Astrocyte (in vitro differentiated cells and primary cell): Measurements from ENCODE around the gene FBXW7. TPM values are rescaled to one million over a fixed set of nuclear protein-coding genes. Genes with fewer than 3 reads are reported as not detected.

Experiments used
- DNase-seq: peaks from one replicate; pipeline ENCODE4 v3.0.0-alpha.2; 2010; ENCODE audit warnings: low read depth
- FAIRE-seq: peaks from 2 replicates; lab custom pipeline; 2011; peaks lifted over from hg19 to GRCh38; lab: Jason Lieb, UNC
- H2AFZ ChIP-seq: 2 replicates; pipeline ENCODE4 v1.6.0; 2012; ENCODE audit warnings: low read depth, low read length, inconsistent platforms
- H3K27ac ChIP-seq: 2 replicates; pipeline ENCODE4 v1.5.1; 2011; ENCODE audit warnings: low read depth, low read length, inconsistent platforms
- H3K27me3 ChIP-seq: 2 replicates; pipeline ENCODE4 v1.6.0; 2011; ENCODE audit warnings: low read length, inconsistent platforms; ENCODE audit not compliant: insufficient read depth
- H3K36me3 ChIP-seq: 2 replicates; pipeline ENCODE4 v1.5.1; 2011; ENCODE audit warnings: low read length, inconsistent platforms; ENCODE audit not compliant: insufficient read depth
- H3K4me1 ChIP-seq: 2 replicates; pipeline ENCODE4 v1.5.1; 2011; ENCODE audit warnings: low read length, inconsistent platforms; ENCODE audit not compliant: insufficient read depth
- H3K4me2 ChIP-seq: 2 replicates; pipeline ENCODE4 v1.6.0; 2012; ENCODE audit warnings: low read length, inconsistent platforms
- H3K4me3 ChIP-seq: 2 replicates; pipeline ENCODE4 v1.5.1; 2011; ENCODE audit warnings: low read depth, mild to moderate bottlenecking, low read length, inconsistent platforms; ENCODE audit not compliant: insufficient read depth
- H3K79me2 ChIP-seq: 2 replicates; pipeline ENCODE4 v1.6.0; 2012; ENCODE audit warnings: mild to moderate bottlenecking, low read length, inconsistent platforms; ENCODE audit not compliant: insufficient read depth
- H3K9ac ChIP-seq: 2 replicates; pipeline ENCODE4 v1.6.0; 2012; ENCODE audit warnings: mild to moderate bottlenecking, low read length, inconsistent platforms
- H3K9me3 ChIP-seq: 2 replicates; pipeline ENCODE4 v1.5.1; 2012; ENCODE audit warnings: low read depth, mild to moderate bottlenecking, low read length, inconsistent platforms; ENCODE audit not compliant: insufficient read depth
- H4K20me1 ChIP-seq: 2 replicates; pipeline ENCODE4 v1.6.0; 2012; ENCODE audit warnings: low read length, inconsistent platforms; ENCODE audit not compliant: insufficient read depth
- H3K27ac Mint-ChIP-seq: one replicate; pipeline ENCODE4 v1.8.0; 2021; ENCODE audit warnings: mild to moderate bottlenecking, mixed read lengths; ENCODE audit not compliant: unreplicated experiment
- H3K27me3 Mint-ChIP-seq: one replicate; pipeline ENCODE4 v1.8.0; 2021; ENCODE audit warnings: low read depth, mixed read lengths; ENCODE audit not compliant: unreplicated experiment
- H3K36me3 Mint-ChIP-seq: one replicate; pipeline ENCODE4 v1.8.0; 2021; ENCODE audit warnings: low read depth, mixed read lengths; ENCODE audit not compliant: unreplicated experiment
- H3K4me1 Mint-ChIP-seq: one replicate; pipeline ENCODE4 v1.8.0; 2021; ENCODE audit warnings: low read depth, mixed read lengths; ENCODE audit not compliant: unreplicated experiment
- H3K4me3 Mint-ChIP-seq: one replicate; pipeline ENCODE4 v1.8.0; 2021; ENCODE audit warnings: mild to moderate bottlenecking, moderate library complexity, mixed read lengths; ENCODE audit not compliant: unreplicated experiment
- H3K9me3 Mint-ChIP-seq: one replicate; pipeline ENCODE4 v1.8.0; 2021; ENCODE audit warnings: mild to moderate bottlenecking, mixed read lengths; ENCODE audit not compliant: unreplicated experiment
- EZH2 ChIP-seq: IDR thresholded peaks from 2 replicates; pipeline ENCODE4 v1.6.1; 2012; ENCODE audit warnings: mild to moderate bottlenecking, low read length, inconsistent platforms; ENCODE audit not compliant: insufficient read depth
- total RNA-seq: library from RNA; stranded (reverse); gene quantifications from 2 replicates; pipeline ENCODE4 v1.2.1, GENCODE V29; 2021
- TF ChIP-seq, protein P1 (sequence below): IDR thresholded peaks from 2 replicates; pipeline ENCODE4 v1.5.1; 2011; ENCODE audit warnings: low read depth, mild to moderate bottlenecking, inconsistent platforms, low read length, moderate library complexity; ENCODE audit not compliant: insufficient read depth

The FBXW7 gene
- total RNA-seq, 1 donor from 2014 or later = 34.7 TPM

DNA sequence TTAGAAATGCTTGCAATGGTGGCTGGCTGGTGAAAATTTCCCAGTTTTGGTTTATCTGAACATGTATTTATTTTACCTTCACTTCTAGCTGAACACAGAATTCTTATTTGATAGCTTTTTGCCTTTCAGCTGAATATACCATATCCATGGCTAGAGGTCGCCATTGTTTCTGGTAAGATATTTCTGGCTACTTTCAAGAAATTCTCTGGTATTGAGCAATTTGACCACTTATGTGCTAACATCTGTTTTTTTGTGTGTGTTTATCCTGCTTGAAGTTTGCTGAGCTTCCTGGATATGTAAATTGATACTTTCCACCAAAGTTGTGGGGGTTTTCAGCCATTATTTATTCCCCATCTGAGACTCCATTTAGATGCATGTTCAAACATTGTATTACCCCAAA is 75.4 kb downstream of the FBXW7 start:
- no peak overlapping the region for H3K9ac ChIP-seq
- H3K27me3 Mint-ChIP-seq = no peaks in the 10 kb centered on the region
- peaks cover 49% of the 10 kb centered on the region for H3K79me2 ChIP-seq
- H3K4me1 ChIP-seq = peaks cover 3% of the 10 kb centered on the region
- H3K27me3 ChIP-seq = no peaks in the 10 kb centered on the region
- FAIRE-seq (no peak), DNase-seq (peak; percentile 59)
- H3K4me3 Mint-ChIP-seq = no peak overlapping the region
- H3K4me1 Mint-ChIP-seq = peaks cover 36% of the 10 kb centered on the region
- TF ChIP-seq, protein P1, sequence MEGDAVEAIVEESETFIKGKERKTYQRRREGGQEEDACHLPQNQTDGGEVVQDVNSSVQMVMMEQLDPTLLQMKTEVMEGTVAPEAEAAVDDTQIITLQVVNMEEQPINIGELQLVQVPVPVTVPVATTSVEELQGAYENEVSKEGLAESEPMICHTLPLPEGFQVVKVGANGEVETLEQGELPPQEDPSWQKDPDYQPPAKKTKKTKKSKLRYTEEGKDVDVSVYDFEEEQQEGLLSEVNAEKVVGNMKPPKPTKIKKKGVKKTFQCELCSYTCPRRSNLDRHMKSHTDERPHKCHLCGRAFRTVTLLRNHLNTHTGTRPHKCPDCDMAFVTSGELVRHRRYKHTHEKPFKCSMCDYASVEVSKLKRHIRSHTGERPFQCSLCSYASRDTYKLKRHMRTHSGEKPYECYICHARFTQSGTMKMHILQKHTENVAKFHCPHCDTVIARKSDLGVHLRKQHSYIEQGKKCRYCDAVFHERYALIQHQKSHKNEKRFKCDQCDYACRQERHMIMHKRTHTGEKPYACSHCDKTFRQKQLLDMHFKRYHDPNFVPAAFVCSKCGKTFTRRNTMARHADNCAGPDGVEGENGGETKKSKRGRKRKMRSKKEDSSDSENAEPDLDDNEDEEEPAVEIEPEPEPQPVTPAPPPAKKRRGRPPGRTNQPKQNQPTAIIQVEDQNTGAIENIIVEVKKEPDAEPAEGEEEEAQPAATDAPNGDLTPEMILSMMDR = peak; percentile 11
- no peak for TF ChIP-seq EZH2
- H3K9me3 ChIP-seq = no peaks in the 10 kb centered on the region
- H4K20me1 ChIP-seq = peaks cover 9% of the 10 kb centered on the region
- H3K36me3 ChIP-seq = no peaks in the 10 kb centered on the region
- H3K27ac Mint-ChIP-seq = peak overlapping the region; percentile 4
- H3K4me2 ChIP-seq = no peak overlapping the region
- no peak overlapping the region for H3K27ac ChIP-seq
- no peak overlapping the region for H3K4me3 ChIP-seq
- H3K9me3 Mint-ChIP-seq = no peaks in the 10 kb centered on the region
- H2AFZ ChIP-seq = no peak overlapping the region
- no peaks in the 10 kb centered on the region for H3K36me3 Mint-ChIP-seq

DNA sequence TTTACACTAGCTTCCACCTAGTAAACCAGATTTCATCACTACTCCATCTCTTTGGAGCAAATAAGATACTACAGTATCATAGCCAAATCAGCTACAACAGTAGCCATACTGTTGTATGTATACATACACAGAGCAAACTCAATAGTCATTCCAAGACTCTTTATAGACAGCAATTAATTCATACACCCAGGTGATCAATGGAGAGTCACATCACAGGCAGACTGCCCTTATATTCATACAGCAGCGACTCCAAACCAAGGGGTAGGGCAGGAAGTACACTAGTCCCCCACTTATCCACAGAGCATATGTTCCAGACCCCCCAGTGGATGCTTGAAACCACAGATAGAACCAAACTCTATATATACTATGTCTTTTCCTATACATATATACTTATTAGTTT is 76.6 kb downstream of the FBXW7 start:
- Mint-ChIP-seq H3K27me3 (no peaks in the 10 kb centered on the region), H3K4me1 (peaks cover 36% of the 10 kb centered on the region), H3K27ac (no peak overlapping the region), H3K9me3 (no peaks in the 10 kb centered on the region), H3K36me3 (no peaks in the 10 kb centered on the region), H3K4me3 (no peak overlapping the region)
- Histone ChIP-seq H2AFZ (no peak overlapping the region), H3K4me1 (peaks cover 3% of the 10 kb centered on the region), H3K27ac (no peak overlapping the region), H3K4me3 (no peak overlapping the region), H4K20me1 (peaks cover 16% of the 10 kb centered on the region), H3K9ac (no peak overlapping the region), H3K4me2 (no peak overlapping the region), H3K36me3 (no peaks in the 10 kb centered on the region), H3K27me3 (no peaks in the 10 kb centered on the region), H3K79me2 (peaks cover 54% of the 10 kb centered on the region), H3K9me3 (no peaks in the 10 kb centered on the region)
- TF ChIP-seq, protein P1 = no peak
- TF ChIP-seq EZH2 = no peak
- FAIRE-seq = no peak
- no peak for DNase-seq

DNA sequence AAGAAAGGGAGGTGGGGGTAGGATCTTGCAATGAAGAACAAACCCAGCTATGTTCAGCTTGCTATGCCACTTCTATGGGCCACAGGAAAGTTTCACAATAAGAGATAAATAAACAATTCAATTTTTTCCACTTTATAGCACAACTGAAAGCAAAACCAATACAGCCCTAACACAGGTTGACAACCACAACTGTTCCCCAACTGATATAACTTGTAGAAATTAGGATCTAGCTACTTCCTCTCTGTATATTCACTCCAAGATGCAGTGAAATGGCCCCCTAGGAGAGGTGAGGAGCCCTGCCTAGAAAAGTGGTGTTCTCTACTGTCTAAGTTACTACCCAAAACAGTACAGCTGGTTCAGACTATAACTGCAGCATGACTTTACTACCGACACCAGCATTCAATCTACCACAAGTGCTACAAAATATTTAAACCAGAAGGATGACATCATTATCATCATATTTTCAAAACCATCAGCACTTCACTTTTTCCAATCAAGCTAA is 77.0 kb downstream of the FBXW7 start:
- Histone ChIP-seq H3K9me3 (no peaks in the 10 kb centered on the region), H3K9ac (no peak overlapping the region), H3K79me2 (peaks cover 54% of the 10 kb centered on the region), H3K36me3 (no peaks in the 10 kb centered on the region), H3K4me3 (no peak overlapping the region), H3K4me2 (no peak overlapping the region), H2AFZ (no peak overlapping the region), H3K27me3 (no peaks in the 10 kb centered on the region), H3K27ac (no peak overlapping the region), H4K20me1 (peaks cover 21% of the 10 kb centered on the region), H3K4me1 (peaks cover 3% of the 10 kb centered on the region)
- Mint-ChIP-seq H3K27ac (no peak overlapping the region), H3K27me3 (no peaks in the 10 kb centered on the region), H3K36me3 (no peaks in the 10 kb centered on the region), H3K9me3 (no peaks in the 10 kb centered on the region), H3K4me1 (peaks cover 32% of the 10 kb centered on the region), H3K4me3 (peak overlapping the region; percentile 21)
- DNase-seq (peak; percentile 12), FAIRE-seq (no peak)
- TF ChIP-seq EZH2 = no peak
- TF ChIP-seq, protein P1 = no peak
